Lung (tissue), 12 donors: Measurements from ENCODE around the gene HMCN2. TPM values are rescaled to one million over a fixed set of nuclear protein-coding genes. Genes with fewer than 3 reads are reported as not detected.

Source experiments
- ATAC-seq: fragments of 200-7000 bp; cut with Tn5 transposase; one replicate; pipeline ENCODE4 v1.9.1; 2020; ENCODE audit warnings: moderate number of reproducible peaks; ENCODE audit not compliant: insufficient read depth, low FRiP score
- DNase-seq, 3 donors: peaks; one replicate each; pipeline ENCODE4 v3.0.0-alpha.2; 2013 to 2017
- H3K27ac ChIP-seq, 2 donors: one replicate each; pipeline ENCODE4 v1.5.1; 2013; ENCODE audit warnings: mild to moderate bottlenecking in 2 of 2, moderate library complexity in 2 of 2, control low read depth in 1 of 2, inconsistent platforms in 1 of 2, low read depth in 1 of 2, low read length in 1 of 2
- H3K27me3 ChIP-seq, 3 donors: one replicate each; pipeline ENCODE4 v1.5.1; 2013; ENCODE audit warnings: low read length in 2 of 3; ENCODE audit not compliant: control insufficient read depth in 3 of 3, insufficient read depth in 3 of 3
- H3K36me3 ChIP-seq, 4 donors: one replicate each; pipeline ENCODE4 v1.5.1; 2013; ENCODE audit warnings: low read length in 4 of 4, mild to moderate bottlenecking in 1 of 4, moderate library complexity in 1 of 4; ENCODE audit not compliant: control insufficient read depth in 4 of 4, insufficient read depth in 4 of 4
- H3K4me1 ChIP-seq, 5 donors: one replicate each; pipeline ENCODE4 v1.5.1; 2013; ENCODE audit warnings: low read length in 5 of 5, mild to moderate bottlenecking in 2 of 5, moderate library complexity in 1 of 5; ENCODE audit not compliant: control insufficient read depth in 5 of 5, insufficient read depth in 5 of 5
- H3K4me3 ChIP-seq: one replicate; pipeline ENCODE4 v1.5.1; 2013; ENCODE audit warnings: mild to moderate bottlenecking, control low read depth, moderate library complexity
- H3K9ac ChIP-seq, 2 donors: one replicate each; pipeline ENCODE4 v1.5.1; 2013; ENCODE audit warnings: low read length in 2 of 2, control low read depth in 1 of 2; ENCODE audit not compliant: insufficient read depth in 1 of 2
- H3K9me3 ChIP-seq, 4 donors: one replicate each; pipeline ENCODE4 v1.5.1; 2013; ENCODE audit warnings: low read length in 3 of 4, mild to moderate bottlenecking in 1 of 4, moderate library complexity in 1 of 4; ENCODE audit not compliant: control insufficient read depth in 4 of 4, insufficient read depth in 3 of 4
- WGBS, 2 donors: extraction: QIAGEN DNeasy Blood & Tissue Kit; methylation state at CpG; one replicate each; pipeline ENCODE4 v1.1.7; 2013; 5-methylcytosine and 5-hydroxymethylcytosine counted together
- polyA plus RNA-seq, 2 donors: library from polyadenylated mRNA; stranded (reverse); fragments of 200-250 nt; gene quantifications; one replicate each; pipeline ENCODE4 v1.2.1, GENCODE V29; 2013
- total RNA-seq, 2 donors: library from RNA; depleted of rRNA in 1 of 2; stranded (reverse); fragments of >200 nt in 1 of 2; gene quantifications; one replicate each; pipeline ENCODE4 v1.2.1, GENCODE V29; 2014 to 2021
- TF ChIP-seq, protein P1 (sequence below): IDR thresholded peaks from 2 replicates; pipeline ENCODE4 v1.5.1; 2012; ENCODE audit warnings: mild to moderate bottlenecking; ENCODE audit errors: control extremely low read depth, extremely low read depth
- donor health status: control.
- donor health status: control.
- donor health status: Bipolar disorder and iron deficiency.
- donor health status: healthy.
- donor health status: DM: yes; HTN: yes; CAD: no.

Gene HMCN2
- total and polyA plus RNA-seq, 4 donors, result 2.1 to 5.2 (median 3.7) TPM

DNA sequence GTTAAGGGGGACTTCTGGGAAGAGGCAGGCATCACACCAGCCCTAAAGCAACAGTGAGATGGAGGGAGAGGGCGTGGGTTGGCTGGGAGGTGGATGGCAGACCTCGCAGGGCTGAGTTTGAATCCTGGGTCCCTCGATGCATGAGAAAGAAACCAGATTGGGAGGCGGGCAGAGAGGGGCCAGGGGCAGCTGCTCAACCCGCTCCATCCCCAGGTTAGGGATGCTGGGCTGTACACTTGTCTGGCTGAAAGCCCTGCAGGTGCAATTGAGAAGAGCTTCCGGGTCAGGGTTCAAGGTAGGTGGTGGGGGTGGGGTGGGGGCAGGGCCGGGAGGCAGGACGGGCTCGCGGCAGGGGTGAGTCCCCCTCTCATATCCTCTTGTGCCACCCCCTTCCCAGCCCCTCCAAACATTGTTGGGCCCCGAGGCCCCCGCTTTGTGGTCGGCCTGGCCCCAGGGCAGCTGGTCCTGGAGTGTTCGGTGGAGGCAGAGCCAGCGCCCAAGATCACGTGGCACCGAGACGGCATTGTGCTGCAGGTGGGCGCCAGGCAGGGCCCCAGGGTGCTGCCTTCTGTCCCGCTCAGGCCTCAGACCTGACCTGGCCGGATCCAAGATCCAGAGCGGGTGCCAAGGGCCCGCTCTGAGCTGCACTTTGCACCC is 129.4 kb downstream of the HMCN2 start:
- Histone ChIP-seq H3K9me3 (no peaks in the 10 kb centered on the region), H3K27me3 (no peaks in the 10 kb centered on the region), H3K4me1 (no peaks in the 10 kb centered on the region), H3K9ac (no peak overlapping the region), H3K36me3 (no peaks in the 10 kb centered on the region), H3K27ac (no peak overlapping the region), H3K4me3 (no peak overlapping the region)
- DNase-seq (no peak), ATAC-seq (no peak)
- WGBS, 2 donors, result 90 to 93% methylated on average over 23 of the region's 23 CpGs
- TF ChIP-seq, protein P1, sequence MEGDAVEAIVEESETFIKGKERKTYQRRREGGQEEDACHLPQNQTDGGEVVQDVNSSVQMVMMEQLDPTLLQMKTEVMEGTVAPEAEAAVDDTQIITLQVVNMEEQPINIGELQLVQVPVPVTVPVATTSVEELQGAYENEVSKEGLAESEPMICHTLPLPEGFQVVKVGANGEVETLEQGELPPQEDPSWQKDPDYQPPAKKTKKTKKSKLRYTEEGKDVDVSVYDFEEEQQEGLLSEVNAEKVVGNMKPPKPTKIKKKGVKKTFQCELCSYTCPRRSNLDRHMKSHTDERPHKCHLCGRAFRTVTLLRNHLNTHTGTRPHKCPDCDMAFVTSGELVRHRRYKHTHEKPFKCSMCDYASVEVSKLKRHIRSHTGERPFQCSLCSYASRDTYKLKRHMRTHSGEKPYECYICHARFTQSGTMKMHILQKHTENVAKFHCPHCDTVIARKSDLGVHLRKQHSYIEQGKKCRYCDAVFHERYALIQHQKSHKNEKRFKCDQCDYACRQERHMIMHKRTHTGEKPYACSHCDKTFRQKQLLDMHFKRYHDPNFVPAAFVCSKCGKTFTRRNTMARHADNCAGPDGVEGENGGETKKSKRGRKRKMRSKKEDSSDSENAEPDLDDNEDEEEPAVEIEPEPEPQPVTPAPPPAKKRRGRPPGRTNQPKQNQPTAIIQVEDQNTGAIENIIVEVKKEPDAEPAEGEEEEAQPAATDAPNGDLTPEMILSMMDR, result no peak

DNA sequence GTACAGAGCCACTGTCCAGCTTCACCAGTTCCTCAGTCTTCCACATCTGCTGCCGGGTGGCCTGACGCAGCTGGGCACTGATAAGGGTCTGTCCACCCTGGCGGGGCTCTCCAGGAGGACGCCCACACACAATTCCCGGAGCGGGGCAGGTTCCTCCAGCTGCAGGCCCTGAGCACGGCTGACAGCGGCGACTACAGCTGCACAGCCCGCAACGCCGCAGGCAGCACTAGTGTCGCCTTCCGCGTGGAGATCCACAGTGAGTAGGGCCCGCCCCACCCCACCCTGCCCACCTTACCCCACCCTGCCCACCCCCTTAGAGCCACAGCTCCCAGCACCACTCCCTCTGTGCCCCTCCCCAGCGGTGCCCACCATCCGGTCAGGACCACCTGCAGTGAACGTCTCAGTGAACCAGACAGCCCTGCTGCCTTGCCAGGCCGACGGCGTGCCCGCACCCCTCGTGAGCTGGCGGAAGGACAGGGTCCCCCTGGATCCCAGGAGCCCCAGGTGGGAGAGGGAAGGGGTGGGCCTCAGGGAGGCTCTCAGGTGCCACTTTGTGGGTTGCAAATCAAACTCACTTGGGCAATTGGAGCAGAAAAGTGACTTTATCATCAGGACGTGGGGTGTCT is 130.4 kb downstream of the HMCN2 start:
- Histone ChIP-seq H3K27me3 (no peaks in the 10 kb centered on the region), H3K36me3 (no peaks in the 10 kb centered on the region), H3K4me3 (no peak overlapping the region), H3K9ac (no peak overlapping the region), H3K27ac (no peak overlapping the region), H3K4me1 (no peaks in the 10 kb centered on the region), H3K9me3 (no peaks in the 10 kb centered on the region)
- ATAC-seq (no peak), DNase-seq (no peak)
- TF ChIP-seq, protein P1, result no peak
- WGBS, 2 donors, result 93 to 94% methylated on average over 17 to 26 of the region's 26 CpGs

DNA sequence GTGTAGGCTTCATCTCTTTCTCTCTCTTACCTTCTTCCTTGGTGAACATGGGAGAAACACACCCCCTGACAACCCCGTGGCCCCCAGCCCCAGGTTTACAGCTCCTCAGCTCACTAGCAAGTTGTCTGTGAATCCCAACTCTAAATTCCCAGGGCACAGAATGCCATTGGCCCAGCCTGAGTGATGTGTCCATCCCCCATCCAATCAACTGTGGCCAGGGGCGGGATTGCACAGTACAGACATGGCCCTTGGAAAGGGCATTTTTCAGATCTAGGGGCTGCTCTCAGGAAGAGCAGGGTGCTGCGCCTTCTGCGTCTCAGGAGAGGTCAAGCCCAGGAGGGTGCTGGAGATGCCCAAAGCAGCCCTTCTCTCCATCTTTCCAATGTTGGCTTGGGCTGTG is 131.0 kb downstream of the HMCN2 start:
- ATAC-seq (no peak), DNase-seq (no peak)
- Histone ChIP-seq H3K9me3 (no peaks in the 10 kb centered on the region), H3K4me1 (no peaks in the 10 kb centered on the region), H3K9ac (no peak overlapping the region), H3K27me3 (no peaks in the 10 kb centered on the region), H3K4me3 (no peak overlapping the region), H3K27ac (no peak overlapping the region), H3K36me3 (no peaks in the 10 kb centered on the region)
- WGBS, 2 donors, result 91 to 100% methylated on average over 4 of the region's 4 CpGs
- TF ChIP-seq, protein P1, result no peak
